ENCODE results near the gene LPP.
A peak's percentile ranks its signal among the peaks of the same experiment; 100 is the strongest.

LPP gene

GRCh38 chr3:188370081-188370830, 216.3 kb downstream of the LPP start:
- DNase-seq, result no peak

DNA sequence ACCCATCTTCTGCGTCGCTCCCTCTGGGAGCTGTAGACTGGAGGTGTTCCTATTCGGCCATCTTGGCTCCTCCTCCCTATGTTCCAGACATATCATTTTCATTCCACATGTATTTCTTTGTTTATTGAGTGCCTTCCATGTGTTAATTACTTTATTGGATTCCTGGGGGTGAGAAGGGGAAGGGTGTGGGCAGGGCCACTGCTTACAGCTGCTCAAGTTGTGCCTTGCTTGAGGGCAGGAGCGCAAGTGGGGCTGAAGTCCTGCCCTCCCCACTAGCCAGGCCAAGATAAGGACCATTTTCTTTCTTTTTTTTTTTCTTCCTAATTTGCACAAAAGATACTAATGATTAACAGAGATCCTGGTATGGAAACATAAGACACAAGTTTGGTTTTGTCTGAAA, 224.8 kb downstream of the LPP start:
- no peak for DNase-seq

DNA sequence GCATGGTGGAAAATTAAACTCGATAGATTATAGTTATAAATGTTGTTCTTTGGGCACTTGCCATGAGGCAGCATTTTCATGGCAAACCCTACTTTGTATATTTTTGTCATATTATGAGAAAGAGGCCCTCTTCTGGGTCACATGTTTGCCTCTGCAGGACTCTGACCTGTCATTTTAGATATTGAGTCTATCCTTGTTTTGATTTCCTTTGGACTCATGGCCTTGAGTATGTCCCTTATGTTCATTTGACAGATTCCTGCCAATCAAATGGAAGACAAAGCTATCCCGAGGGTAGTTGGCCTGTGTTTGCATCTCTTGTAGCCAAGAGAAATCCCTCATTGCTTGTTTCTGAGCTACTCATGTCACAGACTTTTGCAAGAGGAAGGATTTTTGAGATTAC, 226.3 kb downstream of the LPP start:
- DNase-seq, result no peak

DNA sequence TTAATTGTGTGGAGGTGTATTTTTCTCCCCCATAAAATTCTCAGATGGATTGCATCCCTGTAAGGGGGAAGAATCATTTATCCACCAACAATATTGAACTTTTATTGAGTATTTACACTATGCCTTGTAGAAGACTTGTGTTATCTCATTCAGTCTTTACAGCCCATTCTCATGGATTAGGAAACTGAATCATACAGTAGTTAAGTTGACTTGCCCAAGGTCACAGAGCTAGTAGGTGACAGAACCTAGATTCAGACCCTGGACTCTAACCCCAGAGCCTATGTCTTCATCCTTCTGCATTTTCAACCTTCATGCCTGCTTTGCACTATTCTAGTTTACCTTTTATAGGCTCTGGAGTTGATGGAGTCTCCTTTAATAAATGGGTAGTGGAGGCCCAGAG, 226.8 kb downstream of the LPP start:
- DNase-seq, result no peak

DNA sequence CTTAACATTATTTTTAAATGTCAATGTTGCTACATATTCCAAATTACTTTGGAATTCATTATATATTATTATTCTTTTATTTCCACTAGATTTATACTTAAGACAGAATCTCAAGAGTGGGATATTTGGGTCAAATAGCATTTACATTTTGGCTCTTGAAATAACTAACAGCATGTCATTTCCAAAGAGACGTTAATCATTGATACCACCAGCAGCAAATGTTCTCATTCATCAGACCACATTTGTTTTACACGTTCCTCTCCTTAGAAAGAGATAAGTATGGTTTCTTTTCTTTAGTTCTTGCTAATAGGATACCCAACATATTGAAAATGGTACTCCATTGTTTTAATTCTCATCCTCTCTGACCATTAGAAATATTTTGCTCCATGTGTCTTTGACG, 229.8 kb downstream of the LPP start:
- no peak for DNase-seq

- no peak for DNase-seq
Measured at GRCh38 chr3:188385295-188385694, 231.3 kb downstream of the LPP start.

DNA sequence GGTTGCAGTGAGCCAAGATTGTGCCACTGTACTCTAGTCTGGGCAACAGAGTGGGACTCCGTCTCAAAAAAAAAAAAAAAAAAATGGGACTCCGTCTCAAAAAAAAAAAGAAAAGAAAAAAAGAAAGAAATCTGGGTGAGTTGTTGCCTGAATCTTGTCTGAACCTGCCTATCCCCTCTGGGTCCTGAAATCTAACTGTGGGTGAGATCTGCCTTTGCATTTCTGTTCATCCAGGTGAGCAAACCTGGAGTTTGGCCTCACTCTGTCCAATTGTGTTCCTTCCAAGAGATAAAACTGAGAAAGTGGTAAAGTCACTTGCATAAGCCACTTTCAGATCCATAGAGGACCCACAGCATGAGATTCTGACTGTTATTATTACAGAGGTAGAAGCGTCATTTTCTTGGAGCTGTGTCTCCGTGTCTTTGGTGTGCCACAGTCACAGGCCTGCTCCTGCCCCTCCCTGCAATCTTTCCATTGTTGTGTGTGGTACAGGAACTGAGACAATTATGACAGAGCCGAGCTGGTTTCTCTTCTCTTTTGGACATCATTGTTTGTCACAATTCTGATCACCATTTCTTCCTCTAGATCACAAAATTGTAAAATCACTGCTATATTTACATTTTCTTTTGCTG, 235.9 kb downstream of the LPP start:
- peak; percentile 49 for DNase-seq

GRCh38 chr3:188390343-188390718, 236.4 kb downstream of the LPP start:
- DNase-seq, result no peak

- DNase-seq, result no peak
Measured at GRCh38 chr3:188390775-188391443, 237.0 kb downstream of the LPP start.

DNA sequence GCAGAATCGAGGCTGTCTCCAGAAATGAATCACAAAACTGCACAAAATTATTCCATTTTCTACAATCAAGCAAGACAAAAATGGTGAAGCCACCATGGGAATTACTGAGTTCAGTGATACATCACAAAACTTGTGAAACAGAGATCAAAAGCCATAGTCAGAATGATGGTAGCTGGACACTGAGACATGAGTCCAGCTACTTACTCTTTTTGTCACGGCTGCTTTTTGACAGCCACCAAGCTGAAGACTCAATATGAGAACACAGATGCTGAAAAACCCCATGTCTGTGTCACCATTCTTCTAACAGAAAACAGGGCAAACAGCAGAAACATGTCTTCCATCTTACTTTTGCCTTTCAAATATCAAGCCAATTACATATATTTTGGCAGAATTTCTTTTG, 237.6 kb downstream of the LPP start:
- no peak for DNase-seq

GRCh38 chr3:188392076-188392475, 238.1 kb downstream of the LPP start:
- DNase-seq, result no peak

GRCh38 chr3:188394623-188395022, 240.7 kb downstream of the LPP start:
- DNase-seq, result no peak

DNA sequence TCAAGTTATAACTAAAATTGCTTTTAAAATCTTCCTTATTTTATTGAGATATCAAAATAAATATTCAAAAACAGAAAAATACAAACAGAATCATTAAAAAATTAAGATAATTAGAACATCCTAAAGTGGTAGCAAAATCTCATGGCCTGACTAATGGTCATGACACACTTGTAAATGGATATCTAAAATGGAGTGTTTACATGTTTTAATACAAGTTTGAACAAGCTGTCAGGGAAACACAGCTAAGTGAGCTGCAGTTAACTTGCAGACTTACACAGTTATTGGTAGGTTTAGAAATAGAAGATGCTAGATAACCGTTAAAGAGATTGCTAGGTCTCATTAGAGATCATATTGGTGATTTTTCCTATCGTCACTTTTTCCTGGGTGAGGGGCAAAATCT, 242.3 kb downstream of the LPP start:
- DNase-seq, result no peak

DNA sequence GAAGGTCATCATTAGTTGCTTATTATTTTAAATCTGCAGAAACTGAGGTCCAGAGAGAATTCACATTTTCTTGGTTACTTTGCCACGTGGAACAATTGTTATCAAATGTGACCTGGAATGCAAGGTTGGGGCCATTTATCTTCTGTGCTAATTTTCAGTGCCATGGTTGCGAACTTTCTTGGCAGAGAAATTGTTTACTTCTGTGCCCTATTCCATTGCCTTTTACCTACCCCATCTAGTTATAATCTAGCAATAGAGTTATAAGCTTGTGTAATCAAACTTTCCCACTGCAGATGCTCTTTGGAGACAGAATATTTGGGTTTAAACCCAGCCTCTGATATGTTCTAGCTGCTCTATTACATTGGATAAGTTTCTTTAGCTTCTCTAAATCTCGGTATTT, 242.9 kb downstream of the LPP start:
- DNase-seq, result no peak

GRCh38 chr3:188397766-188398705, 244.1 kb downstream of the LPP start:
- DNase-seq, result no peak

- DNase-seq, result peak; percentile 33
Measured at GRCh38 chr3:188400494-188401243, 246.7 kb downstream of the LPP start.

DNA sequence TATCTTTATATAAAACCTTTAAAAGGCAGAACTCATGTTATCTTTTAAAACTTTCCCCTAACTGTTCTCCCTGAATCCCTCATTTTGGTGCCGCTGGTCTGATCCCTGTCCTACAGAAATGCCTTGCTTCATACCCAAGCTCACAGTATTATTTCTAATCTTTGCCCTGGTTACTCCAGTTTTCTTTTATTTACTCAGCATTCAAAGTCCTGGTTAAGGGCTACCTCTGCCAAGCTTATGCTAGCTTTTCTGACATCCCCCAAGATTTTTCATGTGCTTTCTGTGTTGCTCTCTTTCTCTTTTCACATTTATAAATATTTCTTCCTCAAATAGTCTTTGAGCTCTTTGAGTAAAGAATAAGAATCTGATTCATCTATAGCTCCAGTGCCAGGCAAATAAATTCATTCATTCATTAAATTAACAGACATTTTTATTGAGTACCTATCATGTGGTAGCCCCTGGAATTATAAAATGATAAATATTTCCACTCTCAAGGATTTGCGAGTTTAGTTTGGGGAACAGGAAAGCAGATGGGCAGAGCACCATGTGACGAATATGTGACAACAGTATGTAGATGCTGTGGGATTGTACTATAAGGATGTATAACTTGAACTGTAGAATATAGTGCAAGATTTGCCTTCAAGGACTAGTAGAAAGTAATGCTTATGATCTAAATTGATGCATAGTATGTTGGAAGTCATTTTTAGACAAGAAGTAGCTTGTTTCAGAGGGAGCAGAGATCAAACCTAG, 247.5 kb downstream of the LPP start:
- no peak for DNase-seq

DNA sequence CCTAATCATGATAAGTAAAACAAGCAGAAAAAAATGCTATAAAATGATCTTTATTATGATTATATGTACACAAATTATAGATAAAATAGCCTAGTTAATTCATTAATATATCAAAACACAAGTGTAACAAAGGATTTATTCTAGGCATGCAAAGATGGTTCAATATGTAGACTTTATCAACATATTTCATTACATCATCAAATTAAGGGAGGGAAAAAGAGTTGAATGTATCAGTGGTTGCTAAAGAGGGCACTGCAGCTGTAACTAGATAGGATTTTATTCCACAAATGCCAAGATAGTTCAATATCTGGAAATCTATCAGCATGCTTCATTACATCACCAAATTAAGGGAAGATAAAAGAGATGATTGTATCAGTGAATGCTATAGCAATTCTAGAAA, 248.3 kb downstream of the LPP start:
- no peak for DNase-seq

DNA sequence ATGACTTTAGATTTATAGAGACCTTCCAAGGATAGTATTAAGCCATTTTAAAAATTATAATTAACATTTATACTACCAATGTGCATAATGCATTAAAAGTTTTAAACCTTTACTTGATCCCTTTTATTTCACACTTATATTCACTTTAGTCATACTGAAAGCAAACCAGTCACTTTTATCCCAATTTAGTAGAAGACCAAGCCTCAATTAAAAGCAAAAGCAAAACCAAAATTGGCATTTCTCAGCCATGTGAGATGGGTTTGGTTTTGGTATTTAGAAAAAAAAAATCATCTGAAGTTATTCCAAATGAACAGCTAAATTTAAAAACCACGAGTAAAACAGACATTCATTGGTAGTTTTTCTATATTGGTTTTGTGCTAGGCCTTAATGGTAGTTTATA, 249.4 kb downstream of the LPP start:
- no peak for DNase-seq

DNA sequence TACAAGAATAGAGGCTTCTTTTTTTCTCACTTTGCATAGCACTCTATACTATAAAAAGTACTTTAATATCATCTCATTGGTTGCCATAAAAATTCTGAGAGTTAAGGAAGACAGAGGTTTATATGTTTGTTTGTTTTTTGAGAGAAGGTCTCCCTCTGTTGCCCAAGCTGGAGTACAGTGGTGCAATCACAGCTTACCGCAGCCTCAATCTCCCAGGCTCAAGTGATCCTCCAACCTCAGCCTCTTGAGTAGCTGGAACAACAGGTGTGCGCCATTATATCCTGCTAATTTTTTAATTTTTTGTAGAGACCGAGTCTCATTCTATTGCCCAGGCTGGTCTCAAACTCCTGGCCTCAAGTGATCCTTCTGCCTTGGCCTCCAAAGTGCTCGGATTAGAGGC, 250.2 kb downstream of the LPP start:
- no peak for DNase-seq

DNA sequence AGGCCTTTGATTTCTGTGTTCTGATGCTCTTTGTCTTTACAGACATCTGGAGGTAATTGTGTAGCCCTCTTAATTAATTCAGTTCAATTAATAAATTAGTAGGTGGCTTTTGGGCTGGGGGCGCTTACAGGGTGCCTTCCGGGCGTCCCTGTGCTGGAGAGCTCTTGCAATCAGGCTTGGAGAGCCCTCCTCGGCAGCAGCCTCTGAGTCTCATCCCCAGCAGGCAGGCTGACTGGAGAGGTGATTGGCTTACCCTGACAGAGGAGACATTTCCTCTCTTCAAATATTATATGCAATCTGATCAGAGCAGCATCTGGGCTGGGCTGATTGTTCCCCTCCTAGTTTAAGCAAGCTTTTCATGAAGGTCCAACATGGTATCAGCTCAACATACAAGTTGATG, 250.7 kb downstream of the LPP start:
- DNase-seq, result no peak
